ENCODE results near the gene SCARB1.

The SCARB1 gene

DNA sequence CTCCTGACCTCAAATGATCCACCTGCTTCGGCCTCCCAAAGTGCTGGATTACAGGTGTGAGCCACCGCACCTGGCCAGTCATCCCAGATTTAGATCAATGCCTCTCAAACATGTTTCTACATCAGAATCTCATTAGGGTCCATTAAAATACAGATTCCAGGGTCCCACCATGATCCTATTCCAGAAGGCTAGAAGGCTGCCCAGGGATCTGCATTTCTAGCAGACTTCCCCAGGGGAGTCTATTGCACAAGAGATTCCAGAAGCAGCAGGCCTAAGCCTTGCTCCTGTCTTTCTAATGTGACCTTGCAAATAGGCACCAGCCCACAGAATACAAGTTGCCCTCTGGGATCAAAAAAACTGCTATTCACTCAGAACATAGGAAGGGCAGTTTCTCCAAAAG, 81.5 kb downstream of the SCARB1 start:
- TF ChIP-seq ZNF23 (tag by site-specific recombination; IDR thresholded peaks at IDR 0.05; ENCODE audit: borderline replicate concordance) (no peak), ZBTB20 (tag by site-specific recombination; IDR thresholded peaks at IDR 0.05) (peak; percentile 82)
- no peaks in the 10 kb centered on the region for H3K4me1 ChIP-seq (ENCODE audit: control insufficient read depth, insufficient read depth, low read length)
- H3K4me3 ChIP-seq (ENCODE audit: low read depth, low read length) = no peak overlapping the region
- peaks cover 0 to 28% of the 10 kb centered on the region in 2 experiments; a peak in 2 of 3 replicates for H3K36me3 ChIP-seq (ENCODE audit: control insufficient read depth in 2 of 2, insufficient read depth in 1 of 2, low read length in 2 of 2)
- ChIA-PET POLR2A (no interaction called here), CTCF (interaction anchor here (1.2 kb wide), 1 partner anchor 124 kb away, joined by 7 read pairs; no protein-coding TSS in a partner anchor)
- H3K9me3 ChIP-seq (ENCODE audit: control insufficient read depth, insufficient read depth, low read depth, low read length) = no peaks in the 10 kb centered on the region
- H3K27ac ChIP-seq (ENCODE audit: extremely low read depth, low read depth, low read length) = no peak overlapping the region

GRCh38 chr12:124780752-124781685, 82.6 kb downstream of the SCARB1 start:
- H3K4me1 ChIP-seq (ENCODE audit: control insufficient read depth, insufficient read depth, low read length) = no peaks in the 10 kb centered on the region
- CTCF ChIA-PET = interaction anchor here (0.6 to 1.5 kb wide), 3 partner anchors 9 to 141 kb away, joined by 3 to 5 read pairs (median 3); no protein-coding TSS in a partner anchor
- no peaks in the 10 kb centered on the region for H3K9me3 ChIP-seq (ENCODE audit: control insufficient read depth, insufficient read depth, low read depth, low read length)
- H3K27ac ChIP-seq (ENCODE audit: extremely low read depth, low read depth, low read length) = no peak overlapping the region
- TF ChIP-seq ZNF114 (tag by site-specific recombination; IDR thresholded peaks at IDR 0.05) (no peak), REPIN1 (tag by site-specific recombination; IDR thresholded peaks at IDR 0.05; ENCODE audit: low read depth) (no peak), ZNF529 (tag by site-specific recombination; IDR thresholded peaks at IDR 0.05; ENCODE audit: insufficient replicate concordance) (no peak), ZNF324 (tag by site-specific recombination; IDR thresholded peaks at IDR 0.05) (no peak), ZNF549 (tag by site-specific recombination; IDR thresholded peaks at IDR 0.05) (no peak), ZNF433 (tag by site-specific recombination; IDR thresholded peaks at IDR 0.05; ENCODE audit: low read depth) (no peak), SP2 (tag by site-specific recombination; IDR thresholded peaks at IDR 0.05) (no peak), ZNF169 (tag by site-specific recombination; IDR thresholded peaks at IDR 0.05) (no peak)
- TF ChIP-seq, protein P1, sequence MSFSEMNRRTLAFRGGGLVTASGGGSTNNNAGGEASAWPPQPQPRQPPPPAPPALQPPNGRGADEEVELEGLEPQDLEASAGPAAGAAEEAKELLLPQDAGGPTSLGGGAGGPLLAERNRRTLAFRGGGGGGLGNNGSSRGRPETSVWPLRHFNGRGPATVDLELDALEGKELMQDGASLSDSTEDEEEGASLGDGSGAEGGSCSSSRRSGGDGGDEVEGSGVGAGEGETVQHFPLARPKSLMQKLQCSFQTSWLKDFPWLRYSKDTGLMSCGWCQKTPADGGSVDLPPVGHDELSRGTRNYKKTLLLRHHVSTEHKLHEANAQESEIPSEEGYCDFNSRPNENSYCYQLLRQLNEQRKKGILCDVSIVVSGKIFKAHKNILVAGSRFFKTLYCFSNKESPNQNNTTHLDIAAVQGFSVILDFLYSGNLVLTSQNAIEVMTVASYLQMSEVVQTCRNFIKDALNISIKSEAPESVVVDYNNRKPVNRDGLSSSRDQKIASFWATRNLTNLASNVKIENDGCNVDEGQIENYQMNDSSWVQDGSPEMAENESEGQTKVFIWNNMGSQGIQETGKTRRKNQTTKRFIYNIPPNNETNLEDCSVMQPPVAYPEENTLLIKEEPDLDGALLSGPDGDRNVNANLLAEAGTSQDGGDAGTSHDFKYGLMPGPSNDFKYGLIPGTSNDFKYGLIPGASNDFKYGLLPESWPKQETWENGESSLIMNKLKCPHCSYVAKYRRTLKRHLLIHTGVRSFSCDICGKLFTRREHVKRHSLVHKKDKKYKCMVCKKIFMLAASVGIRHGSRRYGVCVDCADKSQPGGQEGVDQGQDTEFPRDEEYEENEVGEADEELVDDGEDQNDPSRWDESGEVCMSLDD (tag by site-specific recombination; IDR thresholded peaks at IDR 0.05) = no peak
- TF ChIP-seq, protein P2, sequence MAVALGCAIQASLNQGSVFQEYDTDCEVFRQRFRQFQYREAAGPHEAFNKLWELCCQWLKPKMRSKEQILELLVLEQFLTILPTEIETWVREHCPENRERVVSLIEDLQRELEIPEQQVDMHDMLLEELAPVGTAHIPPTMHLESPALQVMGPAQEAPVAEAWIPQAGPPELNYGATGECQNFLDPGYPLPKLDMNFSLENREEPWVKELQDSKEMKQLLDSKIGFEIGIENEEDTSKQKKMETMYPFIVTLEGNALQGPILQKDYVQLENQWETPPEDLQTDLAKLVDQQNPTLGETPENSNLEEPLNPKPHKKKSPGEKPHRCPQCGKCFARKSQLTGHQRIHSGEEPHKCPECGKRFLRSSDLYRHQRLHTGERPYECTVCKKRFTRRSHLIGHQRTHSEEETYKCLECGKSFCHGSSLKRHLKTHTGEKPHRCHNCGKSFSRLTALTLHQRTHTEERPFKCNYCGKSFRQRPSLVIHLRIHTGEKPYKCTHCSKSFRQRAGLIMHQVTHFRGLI (tag by site-specific recombination; IDR thresholded peaks at IDR 0.05) = no peak
- peaks cover 0 to 20% of the 10 kb centered on the region in 2 experiments; a peak in 2 of 3 replicates for H3K36me3 ChIP-seq (ENCODE audit: control insufficient read depth in 2 of 2, insufficient read depth in 1 of 2, low read length in 2 of 2)
- no peak overlapping the region for H3K4me3 ChIP-seq (ENCODE audit: low read depth, low read length)
- POLR2A ChIA-PET = no interaction called here

DNA sequence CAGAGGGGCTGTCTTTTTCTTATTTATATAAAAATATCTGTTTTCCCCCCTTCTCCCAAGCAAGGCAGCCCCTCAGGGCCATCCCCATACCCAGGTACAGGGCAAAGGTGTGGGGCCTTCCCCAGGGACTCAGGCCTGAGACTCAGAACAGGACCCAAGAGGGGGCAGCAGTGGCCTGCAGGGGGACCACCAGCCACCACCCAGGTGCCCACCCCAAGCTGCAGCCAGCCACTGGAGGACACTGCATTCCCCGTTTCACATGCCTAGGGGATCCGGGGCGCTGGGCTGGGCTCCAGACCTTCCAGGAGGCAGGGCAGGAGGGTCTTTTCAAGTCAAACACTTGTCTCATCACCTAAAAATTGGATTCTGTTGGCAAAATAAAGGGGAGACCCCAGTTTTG, 83.3 kb downstream of the SCARB1 start:
- POLR2A ChIA-PET = no interaction called here
- Histone ChIP-seq H3K27ac (ENCODE audit: extremely low read depth, low read depth, low read length) (no peak overlapping the region), H3K36me3 (ENCODE audit: control insufficient read depth in 2 of 2, insufficient read depth in 1 of 2, low read length in 2 of 2) (peaks cover 0 to 14% of the 10 kb centered on the region in 2 experiments; a peak in 2 of 3 replicates), H3K9me3 (ENCODE audit: control insufficient read depth, insufficient read depth, low read depth, low read length) (no peaks in the 10 kb centered on the region), H3K4me1 (ENCODE audit: control insufficient read depth, insufficient read depth, low read length) (no peaks in the 10 kb centered on the region), H3K4me3 (ENCODE audit: low read depth, low read length) (no peak overlapping the region)
- CTCF ChIA-PET = interaction anchor here (0.7 to 1.5 kb wide), 3 partner anchors 9 to 1934 kb away, joined by 3 to 5 read pairs (median 3); no protein-coding TSS in a partner anchor
- no peak for TF ChIP-seq ZNF580 (tag by site-specific recombination; IDR thresholded peaks at IDR 0.05)
- no peak for TF ChIP-seq HOXA7 (CRISPR knock-in tag; IDR thresholded peaks at IDR 0.05; ENCODE audit: borderline replicate concordance)
